Measurements from ENCODE around the gene GNG8. TPM values are rescaled to one million over a fixed set of nuclear protein-coding genes. Genes with fewer than 3 reads are reported as not detected.

Gene GNG8
- polyA plus RNA-seq, 1 of the 3 experiments (the other 2 are of a cell fraction), result not detected

- Histone ChIP-seq H3K27me3 (ENCODE audit: insufficient read depth) (no peaks in the 10 kb centered on the region), H3K27ac (ENCODE audit: low read depth in 2 of 2, low read length in 1 of 2) (peak overlapping the region in 1 of 2 experiments; percentile 48; a peak in 1 of 4 replicates), H3F3A (replicated peaks; ENCODE audit: insufficient read depth) (peaks cover 4% of the 10 kb centered on the region), H3K9me3 (no peaks in the 10 kb centered on the region), H3K9me2 (no peaks in the 10 kb centered on the region), H2AFZ (ENCODE audit: low read depth) (no peak overlapping the region), H4K20me1 (ENCODE audit: insufficient read depth) (peaks cover 9% of the 10 kb centered on the region), H3K4me1 (ENCODE audit: control insufficient read depth in 1 of 2, insufficient read depth in 2 of 2, low read depth in 1 of 2, low read length in 1 of 2) (peaks cover 0 to 22% of the 10 kb centered on the region in 2 experiments; a peak in 1 of 4 replicates), H3K79me2 (ENCODE audit: insufficient read depth) (peaks cover 15% of the 10 kb centered on the region; the same call in 1 of the 2 replicates), H3K36me3 (replicated peaks in 1 of 2; ENCODE audit: control insufficient read depth in 1 of 2, insufficient read depth in 2 of 2, low read length in 1 of 2) (peaks cover 19 to 52% of the 10 kb centered on the region in 2 experiments), H3K4me2 (no peak overlapping the region), H3K9ac (no peak overlapping the region), H3K4me3 (ENCODE audit: low read depth in 2 of 2, low read length in 1 of 2) (no peak overlapping the region; a peak in 1 of 4 replicates)
- ChIA-PET POLR2A (interaction anchor here (1.0 kb wide), 1 partner anchor 10 kb away, joined by 6 read pairs; no protein-coding TSS in a partner anchor), CTCF (interaction anchor here (1.2 to 23.7 kb wide), 4 partner anchors 8 to 118 kb away, joined by 4 to 471 read pairs (median 8); partner anchors contain the start of gene DACT3)
- TF ChIP-seq EP300 (IDR thresholded peaks at IDR 0.05; ENCODE audit: borderline replicate concordance in 1 of 2, low read depth in 1 of 2, low read length in 1 of 2) (no peak), SMC3 (IDR thresholded peaks at IDR 0.05; ENCODE audit: low read depth, low read length) (no peak), TAF1 (IDR thresholded peaks at IDR 0.05; ENCODE audit: borderline replicate concordance, low read depth, low read length) (no peak), FOSL2 (IDR thresholded peaks at IDR 0.05; ENCODE audit: borderline replicate concordance, low read depth) (no peak), POLR2AphosphoS5 (IDR thresholded peaks at IDR 0.05; ENCODE audit: low read depth, low read length) (no peak), SIN3A (IDR thresholded peaks at IDR 0.05; ENCODE audit: borderline replicate concordance, low read depth, low read length) (no peak), GATA2 (CRISPR knock-in tag; IDR thresholded peaks at IDR 0.05) (no peak), REST (IDR thresholded peaks at IDR 0.05; ENCODE audit: low read depth, low read length) (no peak), RCOR1 (IDR thresholded peaks at IDR 0.05; ENCODE audit: low read length) (no peak), IRF3 (IDR thresholded peaks at IDR 0.05; ENCODE audit: low read depth, low read length) (no peak), TEAD4 (IDR thresholded peaks at IDR 0.05; ENCODE audit: borderline replicate concordance, insufficient read depth) (no peak), TCF12 (IDR thresholded peaks at IDR 0.05) (no peak), FOXM1 (IDR thresholded peaks at IDR 0.05; ENCODE audit: low read depth) (no peak), ZBTB33 (IDR thresholded peaks at IDR 0.05; ENCODE audit: borderline replicate concordance, low read depth) (no peak), RAD21 (IDR thresholded peaks at IDR 0.05; ENCODE audit: low read length) (no peak), PBX3 (IDR thresholded peaks at IDR 0.05) (no peak), CTCF (IDR thresholded peaks at IDR 0.05) (no peak)
- DNase-seq, result peak; percentile 5
- WGBS (ENCODE audit: low lambda C conversion rate), result 70% methylated on average over 5 of the region's 5 CpGs
Measured at GRCh38 chr19:46610413-46610775, 25.6 kb downstream of the GNG8 start.
